ENCODE data around the gene SRC.
"Not testable (repeated sequence)": the region's sequence is repeated elsewhere in the genome, so short reads cannot be mapped to it uniquely, and the experiment has no call there.

SRC gene

GRCh38 chr20:37336369-37337207 lies 9.4 kb upstream of the SRC start:
- no peak for DNase-seq
- TF ChIP-seq POLR2A (IDR thresholded peaks at IDR 0.05; ENCODE audit: low read length) (no peak), GATA1 (IDR thresholded peaks at IDR 0.05; ENCODE audit: low read depth, low read length) (no peak)

GRCh38 chr20:37337208-37337991 lies 8.5 kb upstream of the SRC start:
- no peak for DNase-seq
- TF ChIP-seq POLR2A (IDR thresholded peaks at IDR 0.05; ENCODE audit: low read length): no peak
- TF ChIP-seq GATA1 (IDR thresholded peaks at IDR 0.05; ENCODE audit: low read depth, low read length): no peak

- DNase-seq: not testable (repeated sequence)
These were observed 7.6 kb upstream of the SRC start for GRCh38 chr20:37338380-37338779.

GRCh38 chr20:37339208-37339607 lies 6.7 kb upstream of the SRC start:
- no peak for TF ChIP-seq POLR2A (IDR thresholded peaks at IDR 0.05; ENCODE audit: low read length)
- TF ChIP-seq GATA1 (IDR thresholded peaks at IDR 0.05; ENCODE audit: low read depth, low read length): no peak
- DNase-seq: no peak

GRCh38 chr20:37339764-37340109 lies 6.2 kb upstream of the SRC start:
- not testable (repeated sequence) for DNase-seq

GRCh38 chr20:37340998-37341397 lies 4.9 kb upstream of the SRC start:
- TF ChIP-seq GATA1 (IDR thresholded peaks at IDR 0.05; ENCODE audit: low read depth, low read length) (no peak), POLR2A (IDR thresholded peaks at IDR 0.05; ENCODE audit: low read length) (no peak)
- no peak for DNase-seq

GRCh38 chr20:37341632-37342031 lies 4.3 kb upstream of the SRC start:
- TF ChIP-seq GATA1 (IDR thresholded peaks at IDR 0.05; ENCODE audit: low read depth, low read length): no peak
- no peak for TF ChIP-seq POLR2A (IDR thresholded peaks at IDR 0.05; ENCODE audit: low read length)
- DNase-seq: no peak

- DNase-seq: no peak
- TF ChIP-seq GATA1 (IDR thresholded peaks at IDR 0.05; ENCODE audit: low read depth, low read length) (no peak), POLR2A (IDR thresholded peaks at IDR 0.05; ENCODE audit: low read length) (no peak)
These were observed 3.4 kb upstream of the SRC start for GRCh38 chr20:37342231-37343177.

- DNase-seq: no peak
- no peak for TF ChIP-seq GATA1 (IDR thresholded peaks at IDR 0.05; ENCODE audit: low read depth, low read length)
- no peak for TF ChIP-seq POLR2A (IDR thresholded peaks at IDR 0.05; ENCODE audit: low read length)
These were observed 2.5 kb upstream of the SRC start for GRCh38 chr20:37343212-37343993.

GRCh38 chr20:37343994-37344355 lies 2.0 kb upstream of the SRC start:
- DNase-seq: no peak
- no peak for TF ChIP-seq POLR2A (IDR thresholded peaks at IDR 0.05; ENCODE audit: low read length)
- TF ChIP-seq GATA1 (IDR thresholded peaks at IDR 0.05; ENCODE audit: low read depth, low read length): no peak

GRCh38 chr20:37344506-37345338 lies 1.2 kb upstream of the SRC start:
- TF ChIP-seq POLR2A (IDR thresholded peaks at IDR 0.05; ENCODE audit: low read length) (no peak), GATA1 (IDR thresholded peaks at IDR 0.05; ENCODE audit: low read depth, low read length) (no peak)
- no peak for DNase-seq

- DNase-seq: no peak
- TF ChIP-seq GATA1 (IDR thresholded peaks at IDR 0.05; ENCODE audit: low read depth, low read length) (no peak), POLR2A (IDR thresholded peaks at IDR 0.05; ENCODE audit: low read length) (no peak)
These were observed 245 bp downstream of the SRC start for GRCh38 chr20:37346236-37346534.

All from erythroblast (primary cell).